H1 (cell line): ENCODE data around the gene PHYH. TPM values are rescaled to one million over a fixed set of nuclear protein-coding genes. Genes with fewer than 3 reads are reported as not detected.

ENCODE experiments used
- CTCF ChIA-PET: fragments of 300-600 bp; sonication (Branson Sonifier 250); formaldehyde crosslinking; loops from one replicate; lab custom pipeline; 2021; ENCODE audit not compliant: partially characterized antibody; lab: Charles Lee
- POLR2A ChIA-PET: fragments of 300-600 bp; sonication (Branson Sonifier 250); formaldehyde crosslinking; loops from one replicate; lab custom pipeline; 2021; ENCODE audit warnings: inconsistent platforms; ENCODE audit not compliant: partially characterized antibody; lab: Charles Lee
- DNase-seq, 2 experiments: peaks; one replicate each; pipeline versions ENCODE4 v3.0.0 to v3.0.0-alpha.2; 2010 to 2022; ENCODE audit warnings: low spot score in 2 of 2, low read depth in 1 of 2, mixed read lengths in 1 of 2
- FAIRE-seq: peaks from 2 replicates; lab custom pipeline; 2011; peaks lifted over from hg19 to GRCh38; lab: Jason Lieb, UNC
- H2AFZ ChIP-seq: 2 replicates; pipeline ENCODE4 v1.8.1; 2012; ENCODE audit warnings: low read length, inconsistent platforms
- H2AK5ac ChIP-seq: 2 replicates; pipeline ENCODE4 v1.6.1; 2013; ENCODE audit warnings: low read depth, low read length
- H2BK120ac ChIP-seq: replicated peaks from 2 replicates; pipeline ENCODE3; 2013; ENCODE audit warnings: low read depth, low read length, inconsistent platforms
- H2BK12ac ChIP-seq: 2 replicates; pipeline ENCODE4 v1.6.1; 2013; ENCODE audit warnings: low read depth, low read length
- H2BK15ac ChIP-seq: 2 replicates; pipeline ENCODE4 v1.6.1; 2013; ENCODE audit warnings: low read length
- H2BK20ac ChIP-seq: 2 replicates; pipeline ENCODE4 v1.6.1; 2013; ENCODE audit warnings: low read length
- H2BK5ac ChIP-seq: 2 replicates; pipeline ENCODE4 v1.6.1; 2013; ENCODE audit warnings: low read depth, low read length
- H3K14ac ChIP-seq: 2 replicates; pipeline ENCODE4 v1.6.1; 2013; ENCODE audit warnings: inconsistent platforms; ENCODE audit not compliant: insufficient read length
- H3K18ac ChIP-seq: 2 replicates; pipeline ENCODE4 v1.6.1; 2013; ENCODE audit warnings: low read length; ENCODE audit errors: extremely low read depth
- H3K23ac ChIP-seq: 2 replicates; pipeline ENCODE4 v1.6.1; 2013; ENCODE audit warnings: inconsistent platforms; ENCODE audit not compliant: insufficient read length
- H3K23me2 ChIP-seq: 2 replicates; pipeline ENCODE4 v1.6.1; 2013; ENCODE audit warnings: low read depth, low read length
- H3K27ac ChIP-seq: 2 replicates; pipeline ENCODE4 v1.6.1; 2011; ENCODE audit warnings: low read depth, low read length, inconsistent platforms
- H3K27me3 ChIP-seq, 4 experiments: replicated peaks in 1 of 4; 1 replicate in 1 of 4; 2 replicates in 3 of 4; pipeline versions ENCODE4 v1.6.1 to v1.8.1; 2011 to 2013; ENCODE audit warnings: low read length in 3 of 4, mild to moderate bottlenecking in 3 of 4, inconsistent platforms in 2 of 4, mixed read lengths in 2 of 4, moderate library complexity in 1 of 4; ENCODE audit not compliant: control insufficient read depth in 3 of 4, insufficient read depth in 3 of 4; ENCODE audit errors: extremely low read depth in 1 of 4
- H3K36me3 ChIP-seq, 4 experiments: 2 replicates each; pipeline versions ENCODE4 v1.6.1 to v1.8.1; 2011 to 2013; ENCODE audit warnings: mild to moderate bottlenecking in 4 of 4, low read length in 3 of 4, moderate library complexity in 2 of 4, control low read depth in 1 of 4, inconsistent platforms in 1 of 4; ENCODE audit not compliant: insufficient read depth in 4 of 4, control insufficient read depth in 2 of 4
- H3K4ac ChIP-seq: replicated peaks from 2 replicates; pipeline ENCODE3; 2013; ENCODE audit warnings: low read length, low read depth, mixed read lengths, inconsistent platforms; ENCODE audit not compliant: insufficient read length
- H3K4me1 ChIP-seq, 4 experiments: replicated peaks in 1 of 4; 1 replicate in 1 of 4; 2 replicates in 3 of 4; pipeline versions ENCODE4 v1.6.1 to v1.8.1; 2011 to 2013; ENCODE audit warnings: low read length in 3 of 4, inconsistent platforms in 2 of 4, mixed read lengths in 1 of 4; ENCODE audit not compliant: insufficient read depth in 4 of 4, control insufficient read depth in 3 of 4
- H3K4me2 ChIP-seq, 2 experiments: 2 replicates each; pipeline versions ENCODE4 v1.6.1 to v1.8.1; 2011 to 2013; ENCODE audit warnings: low read depth in 2 of 2, low read length in 2 of 2, control low read depth in 1 of 2, inconsistent platforms in 1 of 2, mild to moderate bottlenecking in 1 of 2; ENCODE audit not compliant: insufficient read depth in 1 of 2
- H3K4me3 ChIP-seq, 4 experiments: fragments of 200-600, 300-600 bp in 1 of 4; sonication (generic), shearing (Covaris generic), sonication (Bioruptor Twin) in 1 of 4; 2 replicates each; pipeline versions ENCODE4 v1.5.1 to v1.8.1; 2011 to 2016; ENCODE audit warnings: low read length in 4 of 4, low read depth in 3 of 4, control low read depth in 2 of 4, inconsistent platforms in 2 of 4, mild to moderate bottlenecking in 2 of 4, mixed read lengths in 1 of 4, moderate library complexity in 1 of 4; ENCODE audit not compliant: insufficient read depth in 2 of 4; ENCODE audit errors: extremely low read depth in 1 of 4
- H3K56ac ChIP-seq: replicated peaks from 2 replicates; pipeline ENCODE3; 2013; ENCODE audit warnings: low read depth, mild to moderate bottlenecking, mixed read lengths, low read length, inconsistent platforms; ENCODE audit not compliant: insufficient read length
- H3K79me1 ChIP-seq: 2 replicates; pipeline ENCODE4 v1.6.1; 2013; ENCODE audit warnings: low read depth, low read length, control low read depth
- H3K79me2 ChIP-seq, 2 experiments: 2 replicates each; pipeline versions ENCODE4 v1.6.1 to v1.8.1; 2012 to 2013; ENCODE audit warnings: low read length in 2 of 2, mild to moderate bottlenecking in 2 of 2, inconsistent platforms in 1 of 2; ENCODE audit not compliant: insufficient read depth in 2 of 2, control insufficient read depth in 1 of 2
- H3K9ac ChIP-seq, 4 experiments: replicated peaks in 1 of 4; 1 replicate in 1 of 4; 2 replicates in 3 of 4; pipeline versions ENCODE4 v1.6.1 to v1.8.1; 2011 to 2013; ENCODE audit warnings: low read depth in 3 of 4, low read length in 3 of 4, control low read depth in 2 of 4, mild to moderate bottlenecking in 2 of 4, moderate library complexity in 2 of 4, inconsistent platforms in 1 of 4; ENCODE audit errors: extremely low read depth in 1 of 4
- H3K9me3 ChIP-seq, 2 experiments: 2 replicates each; pipeline versions ENCODE4 v1.6.1 to v1.8.1; 2012 to 2013; ENCODE audit warnings: mild to moderate bottlenecking in 2 of 2, moderate library complexity in 2 of 2, control low read depth in 1 of 2, inconsistent platforms in 1 of 2, low read depth in 1 of 2, low read length in 1 of 2, mixed read lengths in 1 of 2; ENCODE audit not compliant: insufficient read depth in 2 of 2
- H4K20me1 ChIP-seq, 2 experiments: replicated peaks in 1 of 2; 2 replicates each; pipeline versions ENCODE3 to v1.8.1; 2011 to 2013; ENCODE audit warnings: inconsistent platforms in 2 of 2, low read length in 2 of 2, mild to moderate bottlenecking in 1 of 2; ENCODE audit not compliant: insufficient read depth in 2 of 2, control insufficient read depth in 1 of 2
- H4K5ac ChIP-seq: 2 replicates; pipeline ENCODE4 v1.6.1; 2013; ENCODE audit warnings: low read length, low read depth, mixed read lengths, inconsistent platforms; ENCODE audit not compliant: insufficient read length
- H4K8ac ChIP-seq: 2 replicates; pipeline ENCODE4 v1.8.0; 2013; ENCODE audit warnings: mild to moderate bottlenecking, moderate library complexity, low read length, inconsistent platforms; ENCODE audit not compliant: insufficient read depth; ENCODE audit errors: extremely low read depth
- H4K91ac ChIP-seq: replicated peaks from 2 replicates; pipeline ENCODE3; 2013; ENCODE audit warnings: low read length, mixed read lengths, inconsistent platforms; ENCODE audit not compliant: insufficient read length
- BCL11A ChIP-seq, 2 experiments: IDR thresholded peaks; one replicate each; pipeline ENCODE4 v1.6.1; 2011; ENCODE audit warnings: low read depth in 2 of 2, low read length in 2 of 2, mild to moderate bottlenecking in 2 of 2
- CTCF ChIP-seq, 3 experiments: IDR thresholded peaks; 1 replicate in 2 of 3; 2 replicates in 1 of 3; pipeline versions ENCODE4 v1.5.1 to v1.6.1; 2011; ENCODE audit warnings: low read length in 3 of 3, mild to moderate bottlenecking in 3 of 3, inconsistent platforms in 2 of 3, low read depth in 1 of 3, moderate library complexity in 1 of 3; ENCODE audit not compliant: insufficient read depth in 1 of 3; ENCODE audit errors: control extremely low read depth in 1 of 3
- SRF ChIP-seq: IDR thresholded peaks from 2 replicates; pipeline ENCODE4 v1.6.1; 2011; ENCODE audit warnings: mild to moderate bottlenecking, low read depth, low read length, moderate library complexity
- WGBS, 2 experiments: shearing (Covaris generic) in 1 of 2; methylation state at CpG; one replicate each; pipeline versions ENCODE4 v1.1.6 to v1.1.7; 2013 to 2015; ENCODE audit warnings: low lambda C conversion rate in 2 of 2, mixed read lengths in 2 of 2, inconsistent platforms in 1 of 2, low coverage in 1 of 2, missing lambda C conversion rate in 1 of 2; ENCODE audit not compliant: insufficient replicate concordance in 2 of 2, insufficient coverage in 1 of 2, insufficient read length in 1 of 2; ENCODE audit errors: extremely low coverage in 1 of 2, missing lambda C conversion rate in 1 of 2; 5-methylcytosine and 5-hydroxymethylcytosine counted together
- polyA plus RNA-seq, 7 experiments: library from polyadenylated mRNA; depleted of rRNA in 3 of 7; stranded (reverse) in 5 of 7; unstranded in 2 of 7; fragments of >200 nt in 5 of 7; fragments of 200-250 nt in 2 of 7; gene quantifications; 1 replicate in 5 of 7; 2 replicates in 1 of 7; 4 replicates in 1 of 7; pipeline versions ENCODE4 v1.2.1 to v1.2.3, GENCODE V29; 2011 to 2013; ENCODE audit warnings: missing spikeins in 2 of 7, mixed read lengths in 2 of 7
- total RNA-seq: library from RNA; stranded (reverse); fragmentation: NEBNext Ultra II Directional; extraction: Animal tissue kit (Norgen Biotek cat#: 25700); gene quantifications from 2 replicates; pipeline ENCODE4 v1.2.1, GENCODE V29; 2021

PHYH gene
- total and polyA plus RNA-seq, 2 of the 8 experiments (the other 6 are each of a cell fraction or from before 2014, with no cell fraction given), result 22.0 to 22.7 TPM

- Histone ChIP-seq H3K79me1 (no peaks in the 10 kb centered on the region), H3K4ac (no peak overlapping the region), H3K4me2 (no peak overlapping the region), H3K56ac (no peak overlapping the region), H3K18ac (no peak overlapping the region), H3K4me1 (peaks cover 0 to 10% (median 6%) of the 10 kb centered on the region in 4 experiments; a peak in 6 of 7 replicates), H3K27me3 (no peaks in the 10 kb centered on the region), H3K23me2 (peaks cover 2% of the 10 kb centered on the region; the same call in 1 of the 2 replicates), H2BK120ac (no peak overlapping the region), H2BK15ac (no peak overlapping the region), H2AK5ac (no peak overlapping the region), H4K91ac (no peak overlapping the region), H2BK12ac (no peak overlapping the region), H3K36me3 (no peaks in the 10 kb centered on the region), H3K4me3 (no peak overlapping the region), H3K79me2 (no peaks in the 10 kb centered on the region)
- FAIRE-seq, result no peak
- ChIA-PET CTCF (interaction anchor here (0.7 to 1.8 kb wide), 6 partner anchors 9 to 82 kb away, joined by 3 to 6 read pairs (median 3); no protein-coding TSS in a partner anchor), POLR2A (interaction anchor here (0.6 to 1.6 kb wide), 3 partner anchors 8 to 104 kb away, joined by 3 to 4 read pairs (median 3); no protein-coding TSS in a partner anchor)
- WGBS, 2 experiments, result 89% methylated on average over 16 of the region's 16 CpGs; no CpG with 5 or more reads in 1 of the 2 experiments
- TF ChIP-seq BCL11A (IDR thresholded peaks at IDR 0.05; ENCODE audit: low read depth in 2 of 2, low read length in 2 of 2) (no peak), SRF (no peak), CTCF (IDR thresholded peaks at IDR 0.05; ENCODE audit: control extremely low read depth in 1 of 3, insufficient read depth in 1 of 3, low read depth in 1 of 3, low read length in 3 of 3) (no peak)
- TF ChIP-seq, all 59 proteins: peak for 0
- no peak overlapping the region for H3K9ac ChIP-seq
- H2BK5ac ChIP-seq, result no peak overlapping the region
- H4K8ac ChIP-seq, result no peak overlapping the region
- H3K27ac ChIP-seq, result no peak overlapping the region
- no peaks in the 10 kb centered on the region for H4K20me1 ChIP-seq
- no peak overlapping the region for H2AFZ ChIP-seq
- H3K23ac ChIP-seq, result no peak overlapping the region
- no peaks in the 10 kb centered on the region for H3K9me3 ChIP-seq
- H3K14ac ChIP-seq, result no peak overlapping the region
- H4K5ac ChIP-seq, result no peak overlapping the region
- no peak for DNase-seq
- H2BK20ac ChIP-seq, result no peak overlapping the region
Observed at GRCh38 chr10:13238271-13239077, 61.4 kb downstream of the PHYH start.
